Endothelial cell of umbilical vein (primary cell): Measurements from ENCODE around the gene KLC4. TPM values are rescaled to one million over a fixed set of nuclear protein-coding genes. Genes with fewer than 3 reads are reported as not detected.

ENCODE experiments used
- Bru-seq: library from RNA; stranded (reverse); fragments of 400-500 nt; gene quantifications from one replicate; lab custom pipeline; 2021; lab: Mats Ljungman, UMichigan
- BruChase-seq, 2 experiments: library from RNA; stranded (reverse); fragments of 400-500 nt; gene quantifications; one replicate each; lab custom pipeline; 2021; lab: Mats Ljungman, UMichigan
- BruUV-seq: library from RNA; stranded (reverse); fragments of 400-500 nt; replicated peaks from 2 replicates; lab custom pipeline; 2021; lab: Mats Ljungman, UMichigan
- CTCF ChIA-PET: fragments of 300-600, 350-600 bp; sonication (Branson Sonifier 250); formaldehyde crosslinking; loops from one replicate; lab custom pipeline; 2021; ENCODE audit warnings: antibody characterized with exemption, inconsistent platforms; lab: Charles Lee
- POLR2A ChIA-PET: fragments of 300-600, 350-600 bp; sonication (Branson Sonifier 250); formaldehyde crosslinking; loops from one replicate; lab custom pipeline; 2021; ENCODE audit warnings: antibody characterized with exemption, inconsistent platforms; lab: Charles Lee
- DNase-seq: peaks from one replicate; pipeline ENCODE4 v3.0.0-alpha.2; 2011; ENCODE audit warnings: low read depth, low spot score
- FAIRE-seq: peaks from 2 replicates; lab custom pipeline; 2011; peaks lifted over from hg19 to GRCh38; lab: Jason Lieb, UNC
- H2AFZ ChIP-seq: 2 replicates; pipeline ENCODE4 v1.6.0; 2012; ENCODE audit warnings: low read depth, low read length, control low read depth, inconsistent platforms
- H3K27ac ChIP-seq: 2 replicates; pipeline ENCODE4 v1.5.1; 2011; ENCODE audit warnings: low read depth, mild to moderate bottlenecking, control low read depth, low read length, moderate library complexity; ENCODE audit not compliant: insufficient read depth
- H3K27me3 ChIP-seq, 2 experiments: 2 replicates each; pipeline versions ENCODE4 v1.6.0 to v1.6.1; 2011; ENCODE audit warnings: low read length in 2 of 2, mixed read lengths in 1 of 2; ENCODE audit not compliant: control insufficient read depth in 2 of 2, insufficient read depth in 2 of 2
- H3K36me3 ChIP-seq, 2 experiments: 2 replicates in 1 of 2; 3 replicates in 1 of 2; pipeline ENCODE4 v1.5.1; 2011; ENCODE audit warnings: low read length in 2 of 2, mild to moderate bottlenecking in 1 of 2, moderate library complexity in 1 of 2; ENCODE audit not compliant: control insufficient read depth in 2 of 2, insufficient read depth in 2 of 2; ENCODE audit errors: extremely low read depth in 1 of 2
- H3K4me1 ChIP-seq: 3 replicates; pipeline ENCODE4 v1.5.1; 2011; ENCODE audit warnings: mild to moderate bottlenecking, low read length; ENCODE audit not compliant: control insufficient read depth, insufficient read depth; ENCODE audit errors: extremely low read depth
- H3K4me2 ChIP-seq: 2 replicates; pipeline ENCODE4 v1.6.1; 2011; ENCODE audit warnings: low read length, control low read depth, mixed read lengths; ENCODE audit not compliant: insufficient read depth
- H3K4me3 ChIP-seq, 3 experiments: fragments of 200-600 bp in 1 of 3; sonication (generic), shearing (Covaris generic) in 1 of 3; replicated peaks in 1 of 3; 2 replicates each; pipeline ENCODE4 v1.5.1; 2011 to 2016; ENCODE audit warnings: control low read depth in 3 of 3, low read length in 3 of 3, mild to moderate bottlenecking in 2 of 3, inconsistent platforms in 1 of 3, low read depth in 1 of 3, moderate library complexity in 1 of 3; ENCODE audit not compliant: insufficient read depth in 1 of 3
- H3K79me2 ChIP-seq: 2 replicates; pipeline ENCODE4 v1.6.0; 2012; ENCODE audit warnings: low read length, inconsistent platforms; ENCODE audit not compliant: control insufficient read depth, insufficient read depth
- H3K9ac ChIP-seq: replicated peaks from 2 replicates; pipeline ENCODE3; 2011; ENCODE audit warnings: low read length, control low read depth; ENCODE audit not compliant: insufficient read depth; ENCODE audit errors: extremely low read depth
- H3K9me1 ChIP-seq: replicated peaks from 3 replicates; pipeline ENCODE4 v1.6.0; 2011; ENCODE audit warnings: mild to moderate bottlenecking, low read length; ENCODE audit not compliant: control insufficient read depth, insufficient read depth; ENCODE audit errors: extremely low read depth
- H3K9me3 ChIP-seq: replicated peaks from 2 replicates; pipeline ENCODE4 v1.5.1; 2012; ENCODE audit warnings: low read length, inconsistent platforms; ENCODE audit not compliant: control insufficient read depth, insufficient read depth
- H4K20me1 ChIP-seq: replicated peaks from 2 replicates; pipeline ENCODE3; 2011; ENCODE audit warnings: mild to moderate bottlenecking, low read length; ENCODE audit not compliant: control insufficient read depth, insufficient read depth; ENCODE audit errors: extremely low read depth
- EZH2 ChIP-seq: IDR thresholded peaks from 2 replicates; pipeline ENCODE4 v1.6.1; 2012; ENCODE audit warnings: borderline replicate concordance, low read depth, mild to moderate bottlenecking, moderate library complexity, low read length, inconsistent platforms; ENCODE audit not compliant: severe bottlenecking
- FOS ChIP-seq: IDR thresholded peaks from 2 replicates; pipeline ENCODE4 v1.6.1; 2011; ENCODE audit warnings: mild to moderate bottlenecking, low read length, moderate library complexity, borderline replicate concordance; ENCODE audit not compliant: insufficient read depth
- GATA2 ChIP-seq: IDR thresholded peaks from 2 replicates; pipeline ENCODE4 v1.7.0; 2011; ENCODE audit warnings: low read depth, mild to moderate bottlenecking, moderate library complexity, mixed read lengths, low read length; ENCODE audit not compliant: insufficient read length, insufficient read depth
- JUN ChIP-seq: IDR thresholded peaks from 2 replicates; pipeline ENCODE4 v1.6.1; 2011; ENCODE audit warnings: borderline replicate concordance, low read depth; ENCODE audit not compliant: insufficient read length, insufficient read depth
- MYC ChIP-seq: IDR thresholded peaks from one replicate; pipeline ENCODE4 v1.6.1; 2011; ENCODE audit warnings: mild to moderate bottlenecking, low read depth, low read length
- POLR2A ChIP-seq: IDR thresholded peaks from 2 replicates; pipeline ENCODE4 v1.6.1; 2012; ENCODE audit warnings: low read depth, mild to moderate bottlenecking, control low read depth, low read length
- POLR2AphosphoS5 ChIP-seq: IDR thresholded peaks from 2 replicates; pipeline ENCODE4 v1.6.1; 2012; ENCODE audit warnings: low read depth, mild to moderate bottlenecking, control low read depth, low read length, moderate library complexity; ENCODE audit not compliant: insufficient read depth
- dilution Hi-C: fragments of 300-500 bp; cut with MboI; formaldehyde crosslinking; loops from one replicate; pipeline ENCODE4 v1.15.0; 2019; ENCODE audit warnings: low sequenced_read_pairs; ENCODE audit not compliant: extremely low pct_ligation_motif_present
- intact Hi-C: fragments of 100-400 bp; cut with micrococcal nuclease; formaldehyde crosslinking; loops from one replicate; pipeline ENCODE4 v1.10.0; 2022
- long read RNA-seq: library from polyadenylated mRNA; stranded (forward); transcript quantifications from one replicate; pipeline ENCODE4 v2.0.0, GENCODE V29; 2021
- polyA minus RNA-seq, 3 experiments: library from RNA; depleted of rRNA, polyadenylated mRNA; stranded (reverse); fragments of >200 nt; gene quantifications; 1 replicate in 1 of 3; 2 replicates in 2 of 3; pipeline ENCODE4 v1.2.3, GENCODE V29; 2011
- polyA plus RNA-seq, 4 experiments: library from polyadenylated mRNA; depleted of rRNA in 3 of 4; stranded (reverse) in 3 of 4; unstranded in 1 of 4; fragments of >200 nt; gene quantifications; 2 replicates each; pipeline versions ENCODE4 v1.2.1 to v1.2.3, GENCODE V29; 2011 to 2012; ENCODE audit warnings: missing spikeins in 1 of 4
- total RNA-seq: library from RNA; stranded (reverse); gene quantifications from 2 replicates; pipeline ENCODE4 v1.2.3, GENCODE V29; 2021
- TF ChIP-seq, protein P1 (sequence below), 2 donors: IDR thresholded peaks; 1 replicate in 1 of 2; 2 replicates in 1 of 2; pipeline ENCODE4 v1.5.1; 2011; ENCODE audit warnings: low read length in 2 of 2, mild to moderate bottlenecking in 2 of 2, moderate library complexity in 2 of 2, control low read depth in 1 of 2, inconsistent platforms in 1 of 2, low read depth in 1 of 2; ENCODE audit not compliant: insufficient read depth in 1 of 2; ENCODE audit errors: extremely low read depth in 1 of 2
- TF ChIP-seq, protein P2 (sequence below): IDR thresholded peaks from 2 replicates; pipeline ENCODE4 v1.6.1; 2011; ENCODE audit not compliant: insufficient read depth, insufficient read length

Gene KLC4
- total RNA-seq (26.8 and 26.9 TPM in 2 replicates), polyA plus RNA-seq (17.4 and 17.7 TPM in 2 replicates), polyA minus RNA-seq (19.6 and 21.7 TPM in 2 replicates), Bru-seq, nascent RNA (percentile 40 among the genes with signal in this experiment), BruChase-seq, experiment 1, labeled RNA remaining after a 6-hour chase (percentile 61 among the genes with signal in this experiment), BruChase-seq, experiment 2, labeled RNA remaining after a 2-hour chase (percentile 58 among the genes with signal in this experiment)
- 11.1 and 13.5 TPM in 2 replicates for polyA plus RNA-seq (2011; cell fraction: cytosol; rRNA removed)
- 72.9 and 87.6 TPM in 2 replicates for polyA plus RNA-seq (2011; cell fraction: nucleus; rRNA removed)
- polyA plus RNA-seq (2012): 10.5 and 11.6 TPM in 2 replicates
- polyA minus RNA-seq (2011; cell fraction: cytosol; rRNA and poly(A)+ RNA removed): 2.6 TPM
- 22.6 and 27.6 TPM in 2 replicates for polyA minus RNA-seq (2011; cell fraction: nucleus; rRNA and poly(A)+ RNA removed)
- long read RNA-seq, transcript KLC4-202 (16 exons, 2,404 nt): major isoform, 6 of 32 reads
- long read RNA-seq, partial matches to known transcripts: 17 of 32 reads
- long read RNA-seq, other reads (novel, unspliced or antisense): 6 of 32 reads

DNA sequence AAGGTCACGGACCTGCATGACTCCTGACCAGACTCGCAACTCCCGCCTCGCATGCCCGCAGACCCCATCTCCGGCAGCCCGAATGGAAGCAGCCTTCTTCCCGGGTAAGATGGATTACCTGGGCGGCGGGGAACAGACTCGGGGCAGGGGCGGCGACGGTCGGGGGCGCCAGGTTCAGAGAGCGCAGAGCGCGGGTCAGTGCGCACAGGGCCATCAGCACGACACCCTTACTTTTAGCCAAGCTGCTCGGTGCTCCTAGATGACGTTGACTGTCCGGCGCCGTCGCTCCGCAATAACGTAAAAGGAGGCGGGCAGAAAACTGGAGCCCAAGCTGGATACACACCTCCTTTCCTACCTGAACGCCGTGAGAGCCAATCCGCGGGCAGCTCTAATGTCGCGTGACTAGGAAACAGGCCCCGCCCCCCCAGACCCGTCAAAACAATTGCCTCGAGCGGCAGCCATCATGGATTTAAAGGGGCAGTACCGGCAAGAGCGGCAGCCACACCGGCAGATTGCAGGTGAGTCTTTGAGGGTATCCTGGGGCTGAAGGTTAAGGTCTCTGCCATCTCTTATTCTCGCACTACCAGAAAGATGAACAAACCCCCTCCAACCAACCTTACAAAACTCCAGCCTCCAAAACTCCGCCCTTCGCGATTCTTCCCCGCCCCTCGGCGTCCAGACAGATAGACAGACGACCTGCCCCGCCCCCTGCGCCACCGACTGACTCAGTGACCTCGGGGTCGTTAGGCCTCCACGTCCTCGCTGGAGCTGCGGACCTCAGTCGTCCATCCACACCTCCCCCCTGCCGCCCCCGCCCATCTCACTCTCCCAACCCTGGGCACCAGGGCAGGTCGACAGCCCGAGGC lies at the start of gene KLC4, which contains the start of gene MRPL2:
Gene KLC4 (plus strand): TSS at position 464 of the 866 bp plus-strand sequence. CDS start 1,705 bp downstream, outside the sequence.
Gene MRPL2 (minus strand): TSS at position 267 of the 866 bp plus-strand sequence. CDS start 53 bp downstream, at position 214.
- peaks cover 15% of the 10 kb centered on the region for H3K4me1 ChIP-seq

More for the DNA sequence above, at the start of gene KLC4, which contains the start of gene MRPL2:
- TF ChIP-seq, protein P1, sequence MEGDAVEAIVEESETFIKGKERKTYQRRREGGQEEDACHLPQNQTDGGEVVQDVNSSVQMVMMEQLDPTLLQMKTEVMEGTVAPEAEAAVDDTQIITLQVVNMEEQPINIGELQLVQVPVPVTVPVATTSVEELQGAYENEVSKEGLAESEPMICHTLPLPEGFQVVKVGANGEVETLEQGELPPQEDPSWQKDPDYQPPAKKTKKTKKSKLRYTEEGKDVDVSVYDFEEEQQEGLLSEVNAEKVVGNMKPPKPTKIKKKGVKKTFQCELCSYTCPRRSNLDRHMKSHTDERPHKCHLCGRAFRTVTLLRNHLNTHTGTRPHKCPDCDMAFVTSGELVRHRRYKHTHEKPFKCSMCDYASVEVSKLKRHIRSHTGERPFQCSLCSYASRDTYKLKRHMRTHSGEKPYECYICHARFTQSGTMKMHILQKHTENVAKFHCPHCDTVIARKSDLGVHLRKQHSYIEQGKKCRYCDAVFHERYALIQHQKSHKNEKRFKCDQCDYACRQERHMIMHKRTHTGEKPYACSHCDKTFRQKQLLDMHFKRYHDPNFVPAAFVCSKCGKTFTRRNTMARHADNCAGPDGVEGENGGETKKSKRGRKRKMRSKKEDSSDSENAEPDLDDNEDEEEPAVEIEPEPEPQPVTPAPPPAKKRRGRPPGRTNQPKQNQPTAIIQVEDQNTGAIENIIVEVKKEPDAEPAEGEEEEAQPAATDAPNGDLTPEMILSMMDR (IDR thresholded peaks at IDR 0.05; ENCODE audit: extremely low read depth in 1 of 2, insufficient read depth in 1 of 2, low read depth in 1 of 2, low read length in 2 of 2): no peak
- no peak for TF ChIP-seq FOS
- TF ChIP-seq EZH2: no peak
- TF ChIP-seq MYC: no peak
- TF ChIP-seq, protein P2, sequence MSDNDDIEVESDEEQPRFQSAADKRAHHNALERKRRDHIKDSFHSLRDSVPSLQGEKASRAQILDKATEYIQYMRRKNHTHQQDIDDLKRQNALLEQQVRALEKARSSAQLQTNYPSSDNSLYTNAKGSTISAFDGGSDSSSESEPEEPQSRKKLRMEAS: peak; percentile 29
- TF ChIP-seq POLR2A: peak; percentile 92
- no peak for TF ChIP-seq JUN
- TF ChIP-seq GATA2: no peak
- TF ChIP-seq POLR2AphosphoS5: peak; percentile 82
- peak within 1 kb of the TSS; percentile 80 to 96 (median 94) for H3K4me3 ChIP-seq
- H3K27ac ChIP-seq: peak within 1 kb of the TSS; percentile 91
- DNase-seq (peak; percentile 100), FAIRE-seq (peak; percentile 100)
- peak within 1 kb of the TSS; percentile 92 for H3K4me2 ChIP-seq
- H2AFZ ChIP-seq: peak within 1 kb of the TSS; percentile 94
- no peaks in the 10 kb centered on the region for H3K9me3 ChIP-seq
- ChIA-PET POLR2A (interaction anchor here (0.9 to 1.5 kb wide), 5 partner anchors 17 to 84 kb away, joined by 3 to 9 read pairs (median 3); partner anchors contain the start of genes KLHDC3, MEA1, PPP2R5D and PTK7), CTCF (interaction anchor here (0.6 to 1.5 kb wide), 5 partner anchors 13 to 111 kb away, joined by 3 to 8 read pairs (median 3); partner anchors contain the start of gene PEX6)
- BruUV-seq: TSS peak; percentile 59
- no peaks in the 10 kb centered on the region for H3K27me3 ChIP-seq
- peaks cover 12% of the 10 kb centered on the region for H3K79me2 ChIP-seq
- H3K36me3 ChIP-seq: no peaks in the 10 kb centered on the region
- no peaks in the 10 kb centered on the region for H3K9me1 ChIP-seq
- dilution Hi-C loops: no loop called here
- peak within 1 kb of the TSS; percentile 69 for H3K9ac ChIP-seq
- H4K20me1 ChIP-seq: no peaks in the 10 kb centered on the region
- intact Hi-C loops: loop anchor here (1.0 to 5.0 kb wide), 4 partner anchors 38 to 130 kb away; partner anchors contain the start of genes CNPY3, RRP36 and SRF
